ENCODE measurements around the gene GLTPD2. TPM values are rescaled to one million over a fixed set of nuclear protein-coding genes. Genes with fewer than 3 reads are reported as not detected.
A peak's percentile ranks its signal among the peaks of the same experiment; 100 is the strongest.

The GLTPD2 gene
- total RNA-seq, result not detected

GRCh38 chr17:4788807-4789700 lies at the start of gene GLTPD2:
Gene GLTPD2, plus strand, starts transcription at chr17:4788964. Its CDS starts 48 bp downstream, at chr17:4789012.
- ATAC-seq (no peak), DNase-seq (ENCODE audit: low spot score in 2 of 2) (no peak)
- H3K36me3 Mint-ChIP-seq, result no peaks in the 10 kb centered on the region
- H3K9me3 Mint-ChIP-seq, result no peaks in the 10 kb centered on the region
- peak within 1 kb of the TSS in 1 of 2 donors; percentile 87 for H3K27ac Mint-ChIP-seq

- peak; percentile 66 to 75 for ATAC-seq
- peak within 1 kb of the TSS in 1 of 2 donors; percentile 66 for H3K27ac Mint-ChIP-seq
- H3K36me3 Mint-ChIP-seq, result no peaks in the 10 kb centered on the region
Observed at GRCh38 chr17:4739122-4740024, 49.4 kb upstream of the GLTPD2 start, which contains the start of the genes CXCL16 and ZMYND15. Gene CXCL16, minus strand, starts transcription at chr17:4739928. Its CDS starts 589 bp downstream, at chr17:4739339. Gene ZMYND15, plus strand, starts transcription at chr17:4739833. Its CDS starts 716 bp downstream, at chr17:4740549.

GRCh38 chr17:4740025-4740351 lies 48.8 kb upstream of the GLTPD2 start:
- H3K9me3 Mint-ChIP-seq, result no peaks in the 10 kb centered on the region
- H3K27ac Mint-ChIP-seq, result no peak overlapping the region
- ATAC-seq, result no peak

More at GRCh38 chr17:4739122-4740024, 49.4 kb upstream of the GLTPD2 start, which contains the start of the genes CXCL16 and ZMYND15:
- no peaks in the 10 kb centered on the region for H3K9me3 Mint-ChIP-seq
- peak in 1 of 2 donors; percentile 50 for DNase-seq (ENCODE audit: low spot score in 2 of 2)

DNA sequence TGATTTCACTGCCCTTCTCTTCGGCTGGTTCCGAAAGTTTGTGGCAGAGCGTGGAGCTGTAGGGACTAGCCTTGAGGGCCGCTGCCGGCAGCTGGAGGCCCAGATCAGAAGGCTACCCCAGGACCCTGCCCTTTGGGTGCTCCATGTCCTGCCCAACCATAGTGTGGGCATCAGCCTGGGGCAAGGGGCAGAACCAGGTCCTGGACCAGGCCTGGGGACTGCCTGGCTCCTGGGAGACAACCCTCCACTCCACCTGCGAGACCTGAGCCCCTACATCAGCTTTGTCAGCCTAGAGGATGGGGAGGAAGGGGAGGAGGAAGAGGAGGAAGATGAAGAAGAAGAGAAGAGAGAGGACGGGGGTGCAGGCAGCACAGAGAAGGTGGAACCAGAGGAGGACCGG lies 48.2 kb upstream of the GLTPD2 start:
- no peak for DNase-seq (ENCODE audit: low spot score in 2 of 2)
- ATAC-seq, result no peak
- Mint-ChIP-seq H3K27ac (no peak overlapping the region), H3K9me3 (no peaks in the 10 kb centered on the region), H3K36me3 (no peaks in the 10 kb centered on the region)

More at GRCh38 chr17:4740025-4740351, 48.8 kb upstream of the GLTPD2 start:
- no peaks in the 10 kb centered on the region for H3K36me3 Mint-ChIP-seq
- DNase-seq (ENCODE audit: low spot score in 2 of 2), result no peak

DNA sequence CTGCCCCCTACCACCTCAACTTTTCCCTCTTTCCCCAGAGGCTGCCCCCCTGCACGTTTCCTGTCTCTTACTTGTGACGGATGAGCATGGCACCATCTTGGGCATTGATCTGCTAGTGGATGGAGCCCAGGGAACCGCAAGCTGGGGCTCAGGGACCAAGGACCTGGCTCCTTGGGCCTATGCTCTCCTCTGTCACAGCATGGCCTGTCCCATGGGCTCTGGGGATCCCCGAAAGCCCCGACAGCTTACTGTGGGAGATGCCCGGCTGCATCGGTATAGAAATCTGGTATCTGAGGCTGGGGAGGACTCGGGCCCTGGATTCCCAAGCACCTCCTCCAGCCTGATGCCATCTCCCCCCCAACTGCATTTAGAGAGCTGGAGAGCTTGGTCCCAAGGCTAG lies 47.2 kb upstream of the GLTPD2 start:
- no peak for ATAC-seq
- H3K36me3 Mint-ChIP-seq, result no peaks in the 10 kb centered on the region
- no peak for DNase-seq (ENCODE audit: low spot score in 2 of 2)
- H3K9me3 Mint-ChIP-seq, result no peaks in the 10 kb centered on the region
- no peak overlapping the region for H3K27ac Mint-ChIP-seq

- Mint-ChIP-seq H3K9me3 (no peaks in the 10 kb centered on the region), H3K36me3 (no peaks in the 10 kb centered on the region), H3K27ac (no peak overlapping the region)
- DNase-seq (ENCODE audit: low spot score in 2 of 2) (no peak), ATAC-seq (no peak)
Observed at GRCh38 chr17:4742133-4742532, 46.6 kb upstream of the GLTPD2 start.

DNA sequence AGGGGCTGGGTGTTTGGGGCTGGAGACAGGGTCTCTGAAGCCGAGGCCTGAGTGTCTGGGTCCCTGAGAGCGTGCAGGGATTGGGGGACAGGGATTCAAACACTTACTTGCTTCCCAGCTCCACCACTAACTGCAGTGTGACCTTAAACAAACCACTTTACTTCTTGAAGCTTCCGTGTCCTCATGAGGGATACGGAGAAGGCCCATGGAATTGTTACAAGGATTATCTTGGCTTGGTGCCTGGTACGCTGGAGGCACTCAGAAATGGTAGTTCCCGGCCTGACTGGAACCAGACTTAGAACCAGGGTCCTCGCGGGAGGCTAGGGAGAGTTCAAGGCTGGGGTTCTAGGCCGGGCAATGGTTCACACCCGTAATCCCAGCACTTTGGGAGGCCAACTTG lies 46.1 kb upstream of the GLTPD2 start:
- ATAC-seq (no peak), DNase-seq (ENCODE audit: low spot score in 2 of 2) (no peak)
- Mint-ChIP-seq H3K27ac (no peak overlapping the region), H3K9me3 (no peaks in the 10 kb centered on the region), H3K36me3 (no peaks in the 10 kb centered on the region)

DNA sequence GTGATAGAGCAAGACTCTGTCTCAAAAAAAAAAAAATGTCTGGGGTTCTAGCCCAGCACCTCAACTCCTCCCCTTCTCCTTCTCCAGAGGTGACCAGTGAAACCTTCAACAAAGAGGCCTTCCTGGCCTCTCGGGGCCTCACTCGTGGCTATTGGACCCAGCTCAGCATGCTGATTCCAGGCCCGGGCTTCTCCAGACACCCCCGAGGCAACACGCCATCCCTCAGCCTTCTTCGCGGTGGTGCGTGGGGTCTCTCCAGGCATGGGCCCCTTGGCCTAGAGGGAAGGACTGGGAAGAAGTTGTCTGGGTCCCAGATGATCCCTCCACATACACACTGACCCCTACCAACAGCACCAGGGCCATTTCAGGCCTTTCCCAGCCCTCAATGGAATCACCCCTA lies 45.5 kb upstream of the GLTPD2 start:
- Mint-ChIP-seq H3K27ac (peak overlapping the region in 1 of 2 donors; percentile 48), H3K36me3 (no peaks in the 10 kb centered on the region), H3K9me3 (no peaks in the 10 kb centered on the region)
- no peak for DNase-seq (ENCODE audit: low spot score in 2 of 2)
- no peak for ATAC-seq

GRCh38 chr17:4743898-4744297 lies 44.9 kb upstream of the GLTPD2 start:
- H3K36me3 Mint-ChIP-seq, result no peaks in the 10 kb centered on the region
- H3K27ac Mint-ChIP-seq, result no peak overlapping the region
- ATAC-seq (no peak), DNase-seq (ENCODE audit: low spot score in 2 of 2) (no peak)
- no peaks in the 10 kb centered on the region for H3K9me3 Mint-ChIP-seq

DNA sequence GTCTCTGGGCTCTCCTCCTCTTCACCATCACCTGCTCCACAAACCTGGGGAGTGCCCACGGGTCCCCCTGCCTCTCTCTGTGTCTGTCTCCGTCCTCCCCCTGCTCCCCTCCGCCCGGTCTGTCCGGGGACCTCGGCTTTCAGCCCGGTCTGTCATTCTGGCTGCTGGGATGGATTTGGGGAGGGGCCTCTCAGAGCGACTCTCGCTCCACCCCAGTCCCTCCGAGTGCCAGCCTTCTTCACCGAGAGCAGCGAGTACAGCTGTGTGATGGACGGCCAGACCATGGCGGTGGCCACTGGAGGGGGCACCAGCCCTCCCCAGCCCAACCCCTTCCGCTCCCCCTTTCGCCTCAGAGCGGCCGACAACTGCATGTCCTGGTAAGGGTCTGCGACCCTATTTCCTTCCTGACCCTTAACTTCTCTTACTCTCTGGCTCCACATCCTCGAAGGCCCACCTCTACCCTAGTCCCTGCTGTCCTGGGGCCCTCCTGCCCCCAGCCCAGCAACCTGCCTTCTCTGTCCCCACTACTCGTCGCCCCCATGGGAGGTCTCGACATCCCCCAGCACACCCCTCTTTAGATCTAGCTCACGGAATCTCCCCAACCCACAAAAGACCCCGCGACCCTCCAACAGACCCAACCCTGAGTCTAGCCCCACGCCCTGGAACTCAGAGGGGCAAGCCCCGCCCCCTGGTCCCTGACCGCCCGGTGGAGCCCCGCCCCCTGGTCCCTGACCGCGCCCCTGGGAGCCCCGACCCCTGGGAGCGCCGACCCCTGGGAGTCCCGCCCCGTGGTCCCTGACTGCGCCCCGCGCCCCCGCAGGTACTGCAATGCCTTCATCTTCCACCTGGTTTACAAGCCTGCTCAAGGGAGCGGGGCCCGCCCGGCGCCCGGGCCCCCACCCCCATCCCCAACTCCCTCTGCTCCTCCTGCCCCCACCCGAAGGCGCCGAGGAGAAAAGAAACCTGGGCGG lies 43.5 kb upstream of the GLTPD2 start:
- ATAC-seq (peak in 1 of 2 donors; percentile 19), DNase-seq (ENCODE audit: low spot score in 2 of 2) (no peak)
- Mint-ChIP-seq H3K27ac (peak overlapping the region in 1 of 2 donors; percentile 57), H3K9me3 (no peaks in the 10 kb centered on the region), H3K36me3 (no peaks in the 10 kb centered on the region)

DNA sequence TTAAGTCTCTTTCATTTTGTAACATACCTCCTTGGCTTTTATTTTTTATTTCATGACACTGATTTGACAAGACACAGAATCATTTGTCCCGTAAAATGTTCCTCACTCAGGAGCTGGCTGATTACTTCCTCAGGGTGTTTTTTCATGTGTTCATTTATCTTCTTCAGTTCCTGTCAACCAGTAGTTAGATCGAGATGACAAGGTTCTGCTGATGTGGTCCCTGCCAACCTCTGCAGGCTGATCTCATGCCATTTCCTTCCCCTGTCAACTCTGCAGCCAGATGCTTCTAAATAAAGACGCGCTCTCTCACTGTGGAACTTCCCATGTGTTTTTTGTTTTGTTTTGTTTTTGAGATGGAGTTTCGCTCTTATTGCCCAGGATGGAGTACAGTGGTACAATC lies 40.9 kb upstream of the GLTPD2 start:
- ATAC-seq, result peak; percentile 76 to 81

GRCh38 chr17:4748686-4749085 lies 40.1 kb upstream of the GLTPD2 start:
- no peak for ATAC-seq
- Mint-ChIP-seq H3K9me3 (no peaks in the 10 kb centered on the region), H3K36me3 (no peaks in the 10 kb centered on the region), H3K27ac (peak overlapping the region in 1 of 2 donors; percentile 48)
- no peak for DNase-seq (ENCODE audit: low spot score in 2 of 2)

More for the DNA sequence above, 40.9 kb upstream of the GLTPD2 start:
- Mint-ChIP-seq H3K27ac (peak overlapping the region in 1 of 2 donors; percentile 48), H3K9me3 (no peaks in the 10 kb centered on the region), H3K36me3 (no peaks in the 10 kb centered on the region)
- no peak for DNase-seq (ENCODE audit: low spot score in 2 of 2)

GRCh38 chr17:4750606-4751005 lies 38.2 kb upstream of the GLTPD2 start:
- DNase-seq (ENCODE audit: low spot score in 2 of 2) (no peak), ATAC-seq (no peak)
- H3K9me3 Mint-ChIP-seq, result no peaks in the 10 kb centered on the region
- no peak overlapping the region for H3K27ac Mint-ChIP-seq
- no peaks in the 10 kb centered on the region for H3K36me3 Mint-ChIP-seq

DNA sequence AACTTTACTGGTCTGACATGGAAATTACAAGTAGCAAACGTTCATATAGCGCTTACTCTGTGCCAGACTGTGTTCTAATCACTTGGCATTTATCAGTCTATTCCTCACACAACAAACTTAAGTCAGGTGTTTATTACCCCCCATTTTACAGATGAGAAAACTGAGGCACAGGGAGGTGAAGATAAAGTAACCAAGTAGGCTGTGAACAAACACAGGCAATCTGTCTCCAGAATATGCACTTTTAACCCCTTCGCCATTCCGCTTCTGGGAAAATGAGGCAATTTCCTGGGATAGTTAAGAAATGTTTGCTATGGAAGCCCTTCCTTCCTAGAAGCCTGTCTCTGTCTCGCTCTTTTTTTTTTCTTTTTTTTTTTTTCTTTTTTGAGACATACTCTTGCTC lies 36.8 kb upstream of the GLTPD2 start:
- Mint-ChIP-seq H3K9me3 (no peaks in the 10 kb centered on the region), H3K36me3 (no peaks in the 10 kb centered on the region), H3K27ac (no peak overlapping the region)
- ATAC-seq (no peak), DNase-seq (ENCODE audit: low spot score in 2 of 2) (no peak)

- Mint-ChIP-seq H3K36me3 (no peaks in the 10 kb centered on the region), H3K9me3 (no peaks in the 10 kb centered on the region), H3K27ac (no peak overlapping the region)
- no peak for DNase-seq (ENCODE audit: low spot score in 2 of 2)
- no peak for ATAC-seq
Observed at GRCh38 chr17:4753392-4753791, 35.4 kb upstream of the GLTPD2 start.

- no peak for ATAC-seq
Observed at GRCh38 chr17:4759776-4760236, 29.0 kb upstream of the GLTPD2 start.

More at GRCh38 chr17:4759776-4760236, 29.0 kb upstream of the GLTPD2 start:
- DNase-seq (ENCODE audit: low spot score in 2 of 2), result no peak
- Mint-ChIP-seq H3K27ac (no peak overlapping the region), H3K36me3 (no peaks in the 10 kb centered on the region), H3K9me3 (no peaks in the 10 kb centered on the region)
